ENCODE data around the gene SOX1. TPM values are rescaled to one million over a fixed set of nuclear protein-coding genes. Genes with fewer than 3 reads are reported as not detected.

SOX1 gene
- total and polyA plus RNA-seq, 2 of the 13 experiments (the other 11 are each of a cell fraction or from before 2014, with no cell fraction given), result not detected

DNA sequence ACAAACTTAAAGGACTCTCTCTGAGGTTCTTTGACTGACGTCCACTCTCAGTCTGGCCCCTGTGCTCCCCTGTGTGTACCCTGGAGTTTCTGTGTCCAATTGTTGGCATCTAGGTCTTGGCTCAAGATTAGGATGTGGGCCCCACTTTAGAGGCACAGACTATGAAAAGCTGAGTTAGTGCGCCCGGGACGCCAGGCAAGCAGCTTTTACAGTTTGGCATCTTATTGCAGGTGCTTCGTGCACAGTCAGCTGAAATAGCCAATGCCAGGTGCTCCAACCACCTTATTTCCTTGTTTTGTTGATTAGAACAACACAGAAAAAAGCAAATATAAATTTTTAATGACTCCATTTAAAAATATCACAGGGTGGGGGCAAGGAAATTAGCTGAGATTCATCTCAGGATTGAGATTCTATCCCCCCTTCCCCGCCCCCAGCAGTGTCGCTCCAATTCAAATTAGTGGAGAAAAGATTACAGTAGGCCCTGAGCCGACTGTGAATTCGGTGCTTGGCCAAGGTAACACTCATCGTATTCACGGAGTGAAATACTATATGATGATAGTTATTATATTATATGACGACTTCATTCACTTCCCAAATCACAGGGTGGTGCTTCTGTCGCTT is 4.3 kb downstream of the SOX1 start:
- Histone ChIP-seq H3K4me3 (replicated peaks in 1 of 3; ENCODE audit: insufficient read depth in 1 of 3, low read depth in 2 of 3, low read length in 3 of 3) (no peak overlapping the region), H3K36me3 (replicated peaks in 1 of 2; ENCODE audit: control insufficient read depth in 1 of 2, insufficient read depth in 2 of 2, low read length in 2 of 2) (no peaks in the 10 kb centered on the region), H3K27me3 (ENCODE audit: control insufficient read depth in 1 of 2, insufficient read depth in 2 of 2, low read length in 2 of 2) (peaks cover 7 to 41% of the 10 kb centered on the region in 2 experiments), H3K4me1 (ENCODE audit: insufficient read depth, low read length) (no peaks in the 10 kb centered on the region), H3K27ac (ENCODE audit: extremely low read length, insufficient read depth, low read length) (no peak overlapping the region), H3K4me2 (ENCODE audit: low read depth, low read length) (no peak overlapping the region), H3K9me3 (ENCODE audit: low read length) (no peaks in the 10 kb centered on the region), H2AFZ (ENCODE audit: low read length) (no peak overlapping the region), H3K9ac (ENCODE audit: insufficient read depth, low read depth, low read length) (no peak overlapping the region), H4K20me1 (ENCODE audit: insufficient read depth, low read length) (no peaks in the 10 kb centered on the region), H3K79me2 (ENCODE audit: insufficient read depth, low read length) (no peaks in the 10 kb centered on the region)
- CTCF ChIA-PET (ENCODE audit: low intra/inter-chr PET ratio, low total read pairs), result no interaction called here
- no peak for ATAC-seq
- no TSS peak for BruUV-seq (replicated peaks)
- intact Hi-C loops (cut with micrococcal nuclease; ENCODE audit: unreplicated experiment) (no loop called here), in situ Hi-C loops (cut with HindIII; ENCODE audit: extremely low pct_ligation_motif_present, low pct_unique_long_range_greater_than_20kb) (no loop called here)
- no peak for DNase-seq (ENCODE audit: low spot score)
- TF ChIP-seq, protein P1, sequence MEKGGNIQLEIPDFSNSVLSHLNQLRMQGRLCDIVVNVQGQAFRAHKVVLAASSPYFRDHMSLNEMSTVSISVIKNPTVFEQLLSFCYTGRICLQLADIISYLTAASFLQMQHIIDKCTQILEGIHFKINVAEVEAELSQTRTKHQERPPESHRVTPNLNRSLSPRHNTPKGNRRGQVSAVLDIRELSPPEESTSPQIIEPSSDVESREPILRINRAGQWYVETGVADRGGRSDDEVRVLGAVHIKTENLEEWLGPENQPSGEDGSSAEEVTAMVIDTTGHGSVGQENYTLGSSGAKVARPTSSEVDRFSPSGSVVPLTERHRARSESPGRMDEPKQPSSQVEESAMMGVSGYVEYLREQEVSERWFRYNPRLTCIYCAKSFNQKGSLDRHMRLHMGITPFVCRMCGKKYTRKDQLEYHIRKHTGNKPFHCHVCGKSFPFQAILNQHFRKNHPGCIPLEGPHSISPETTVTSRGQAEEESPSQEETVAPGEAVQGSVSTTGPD (CRISPR knock-in tag; IDR thresholded peaks at IDR 0.05), result no peak
- 0 out of 4 replicates have a peak, but pooled peaks have one; percentile 14 to 20 for TF ChIP-seq MAFK (conservative IDR thresholded peaks at IDR 0.05 in 1 of 2, IDR thresholded peaks at IDR 0.05 in 1 of 2; ENCODE audit: low read length in 2 of 2)
- TF ChIP-seq ZNF329 (CRISPR knock-in tag; IDR thresholded peaks at IDR 0.05; ENCODE audit: low read depth), result no peak
- POLR2A ChIA-PET, result no interaction called here
- no peak for FAIRE-seq
- WGBS (ENCODE audit: low lambda C conversion rate), result 30% methylated on average over 13 of the region's 13 CpGs

DNA sequence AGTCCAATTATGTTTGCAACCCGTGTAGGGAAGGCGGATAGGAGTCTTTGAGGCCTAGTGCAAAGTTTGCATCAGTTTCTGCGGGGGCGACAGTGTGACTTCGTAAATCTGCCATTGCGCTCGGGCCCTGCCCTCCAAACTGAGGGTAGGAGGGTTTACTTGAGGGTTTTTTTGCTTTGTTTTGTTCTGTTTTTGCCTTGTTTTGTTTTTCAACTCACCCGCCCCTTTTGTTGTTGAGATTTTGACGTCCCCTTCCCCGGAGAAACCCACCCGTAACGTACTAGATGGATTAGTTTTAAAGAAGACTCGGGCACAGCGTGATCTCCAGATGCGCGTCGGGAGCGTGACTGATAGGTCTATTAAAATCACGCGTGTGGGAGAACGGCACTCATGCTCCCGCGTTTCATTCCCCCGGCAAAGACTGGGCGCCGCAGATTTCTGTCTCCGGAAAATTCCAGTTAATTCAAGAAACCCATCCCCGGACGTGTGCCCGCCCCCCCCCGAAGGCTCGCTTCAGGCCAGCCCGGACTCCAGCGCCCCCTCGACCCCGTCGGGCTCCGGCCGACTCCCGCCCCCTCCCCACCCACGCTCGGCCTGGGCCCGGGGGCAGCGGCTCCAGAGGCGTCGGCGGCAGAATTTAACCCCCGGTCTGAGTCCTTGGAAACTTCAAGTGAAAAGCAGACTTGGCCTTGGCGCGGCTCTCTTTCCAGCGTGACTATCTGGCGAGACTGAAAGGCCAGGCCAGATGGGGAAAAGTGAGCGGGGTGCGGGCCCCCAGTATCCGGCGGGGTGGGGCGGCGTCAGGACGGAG is 5.0 kb downstream of the SOX1 start:
- Histone ChIP-seq H4K20me1 (ENCODE audit: insufficient read depth, low read length) (no peaks in the 10 kb centered on the region), H2AFZ (ENCODE audit: low read length) (no peak overlapping the region), H3K4me1 (ENCODE audit: insufficient read depth, low read length) (no peaks in the 10 kb centered on the region), H3K9ac (ENCODE audit: insufficient read depth, low read depth, low read length) (no peak overlapping the region), H3K36me3 (replicated peaks in 1 of 2; ENCODE audit: control insufficient read depth in 1 of 2, insufficient read depth in 2 of 2, low read length in 2 of 2) (no peaks in the 10 kb centered on the region), H3K27ac (ENCODE audit: extremely low read length, insufficient read depth, low read length) (no peak overlapping the region), H3K4me2 (ENCODE audit: low read depth, low read length) (no peak overlapping the region), H3K9me3 (ENCODE audit: low read length) (no peaks in the 10 kb centered on the region), H3K27me3 (ENCODE audit: control insufficient read depth in 1 of 2, insufficient read depth in 2 of 2, low read length in 2 of 2) (peaks cover 7 to 46% of the 10 kb centered on the region in 2 experiments), H3K79me2 (ENCODE audit: insufficient read depth, low read length) (no peaks in the 10 kb centered on the region), H3K4me3 (replicated peaks in 1 of 3; ENCODE audit: insufficient read depth in 1 of 3, low read depth in 2 of 3, low read length in 3 of 3) (no peak overlapping the region)
- BruUV-seq (replicated peaks), result no TSS peak
- 41% methylated on average over 45 of the region's 59 CpGs for WGBS (ENCODE audit: low lambda C conversion rate)
- FAIRE-seq (no peak), DNase-seq (ENCODE audit: low spot score) (no peak), ATAC-seq (no peak)
- ChIA-PET POLR2A (no interaction called here), CTCF (ENCODE audit: low intra/inter-chr PET ratio, low total read pairs) (no interaction called here)
- intact Hi-C loops (cut with micrococcal nuclease; ENCODE audit: unreplicated experiment) (no loop called here), in situ Hi-C loops (cut with HindIII; ENCODE audit: extremely low pct_ligation_motif_present, low pct_unique_long_range_greater_than_20kb) (no loop called here)
- TF ChIP-seq MAFF (IDR thresholded peaks at IDR 0.05; ENCODE audit: low read depth, low read length), result no peak
- TF ChIP-seq, protein P2, sequence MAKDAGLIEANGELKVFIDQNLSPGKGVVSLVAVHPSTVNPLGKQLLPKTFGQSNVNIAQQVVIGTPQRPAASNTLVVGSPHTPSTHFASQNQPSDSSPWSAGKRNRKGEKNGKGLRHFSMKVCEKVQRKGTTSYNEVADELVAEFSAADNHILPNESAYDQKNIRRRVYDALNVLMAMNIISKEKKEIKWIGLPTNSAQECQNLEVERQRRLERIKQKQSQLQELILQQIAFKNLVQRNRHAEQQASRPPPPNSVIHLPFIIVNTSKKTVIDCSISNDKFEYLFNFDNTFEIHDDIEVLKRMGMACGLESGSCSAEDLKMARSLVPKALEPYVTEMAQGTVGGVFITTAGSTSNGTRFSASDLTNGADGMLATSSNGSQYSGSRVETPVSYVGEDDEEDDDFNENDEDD (CRISPR knock-in tag; IDR thresholded peaks at IDR 0.05; ENCODE audit: borderline replicate concordance), result no peak
- TF ChIP-seq SNRNP70 (IDR thresholded peaks at IDR 0.05; ENCODE audit: low read depth, low read length), result no peak
- TF ChIP-seq ZNF253 (CRISPR knock-in tag; IDR thresholded peaks at IDR 0.05; ENCODE audit: borderline replicate concordance), result no peak
- TF ChIP-seq, protein P3, sequence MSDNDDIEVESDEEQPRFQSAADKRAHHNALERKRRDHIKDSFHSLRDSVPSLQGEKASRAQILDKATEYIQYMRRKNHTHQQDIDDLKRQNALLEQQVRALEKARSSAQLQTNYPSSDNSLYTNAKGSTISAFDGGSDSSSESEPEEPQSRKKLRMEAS (IDR thresholded peaks at IDR 0.05), result no peak
- TF ChIP-seq, protein P4, sequence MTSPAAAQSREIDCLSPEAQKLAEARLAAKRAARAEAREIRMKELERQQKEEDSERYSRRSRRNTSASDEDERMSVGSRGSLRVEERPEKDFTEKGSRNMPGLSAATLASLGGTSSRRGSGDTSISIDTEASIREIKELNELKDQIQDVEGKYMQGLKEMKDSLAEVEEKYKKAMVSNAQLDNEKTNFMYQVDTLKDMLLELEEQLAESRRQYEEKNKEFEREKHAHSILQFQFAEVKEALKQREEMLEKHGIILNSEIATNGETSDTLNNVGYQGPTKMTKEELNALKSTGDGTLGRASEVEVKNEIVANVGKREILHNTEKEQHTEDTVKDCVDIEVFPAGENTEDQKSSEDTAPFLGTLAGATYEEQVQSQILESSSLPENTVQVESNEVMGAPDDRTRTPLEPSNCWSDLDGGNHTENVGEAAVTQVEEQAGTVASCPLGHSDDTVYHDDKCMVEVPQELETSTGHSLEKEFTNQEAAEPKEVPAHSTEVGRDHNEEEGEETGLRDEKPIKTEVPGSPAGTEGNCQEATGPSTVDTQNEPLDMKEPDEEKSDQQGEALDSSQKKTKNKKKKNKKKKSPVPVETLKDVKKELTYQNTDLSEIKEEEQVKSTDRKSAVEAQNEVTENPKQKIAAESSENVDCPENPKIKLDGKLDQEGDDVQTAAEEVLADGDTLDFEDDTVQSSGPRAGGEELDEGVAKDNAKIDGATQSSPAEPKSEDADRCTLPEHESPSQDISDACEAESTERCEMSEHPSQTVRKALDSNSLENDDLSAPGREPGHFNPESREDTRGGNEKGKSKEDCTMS (CRISPR knock-in tag; conservative IDR thresholded peaks at IDR 0.05), result no peak
- no peak for TF ChIP-seq KDM3A (CRISPR knock-in tag; IDR thresholded peaks at IDR 0.05; ENCODE audit: low read depth)
